H1 (cell line): ENCODE results near the gene RNF130. TPM values are rescaled to one million over a fixed set of nuclear protein-coding genes. Genes with fewer than 3 reads are reported as not detected.

Source experiments
- CTCF ChIA-PET: fragments of 300-600 bp; sonication (Branson Sonifier 250); formaldehyde crosslinking; loops from one replicate; lab custom pipeline; 2021; ENCODE audit not compliant: partially characterized antibody; lab: Charles Lee
- POLR2A ChIA-PET: fragments of 300-600 bp; sonication (Branson Sonifier 250); formaldehyde crosslinking; loops from one replicate; lab custom pipeline; 2021; ENCODE audit warnings: inconsistent platforms; ENCODE audit not compliant: partially characterized antibody; lab: Charles Lee
- DNase-seq, 2 experiments: peaks; one replicate each; pipeline versions ENCODE4 v3.0.0 to v3.0.0-alpha.2; 2010 to 2022; ENCODE audit warnings: low spot score in 2 of 2, low read depth in 1 of 2, mixed read lengths in 1 of 2
- FAIRE-seq: peaks from 2 replicates; lab custom pipeline; 2011; peaks lifted over from hg19 to GRCh38; lab: Jason Lieb, UNC
- H2AFZ ChIP-seq: 2 replicates; pipeline ENCODE4 v1.8.1; 2012; ENCODE audit warnings: low read length, inconsistent platforms
- H2AK5ac ChIP-seq: 2 replicates; pipeline ENCODE4 v1.6.1; 2013; ENCODE audit warnings: low read depth, low read length
- H2BK120ac ChIP-seq: replicated peaks from 2 replicates; pipeline ENCODE3; 2013; ENCODE audit warnings: low read depth, low read length, inconsistent platforms
- H2BK12ac ChIP-seq: 2 replicates; pipeline ENCODE4 v1.6.1; 2013; ENCODE audit warnings: low read depth, low read length
- H2BK15ac ChIP-seq: 2 replicates; pipeline ENCODE4 v1.6.1; 2013; ENCODE audit warnings: low read length
- H2BK20ac ChIP-seq: 2 replicates; pipeline ENCODE4 v1.6.1; 2013; ENCODE audit warnings: low read length
- H2BK5ac ChIP-seq: 2 replicates; pipeline ENCODE4 v1.6.1; 2013; ENCODE audit warnings: low read depth, low read length
- H3K14ac ChIP-seq: 2 replicates; pipeline ENCODE4 v1.6.1; 2013; ENCODE audit warnings: inconsistent platforms; ENCODE audit not compliant: insufficient read length
- H3K18ac ChIP-seq: 2 replicates; pipeline ENCODE4 v1.6.1; 2013; ENCODE audit warnings: low read length; ENCODE audit errors: extremely low read depth
- H3K23ac ChIP-seq: 2 replicates; pipeline ENCODE4 v1.6.1; 2013; ENCODE audit warnings: inconsistent platforms; ENCODE audit not compliant: insufficient read length
- H3K23me2 ChIP-seq: 2 replicates; pipeline ENCODE4 v1.6.1; 2013; ENCODE audit warnings: low read depth, low read length
- H3K27ac ChIP-seq: 2 replicates; pipeline ENCODE4 v1.6.1; 2011; ENCODE audit warnings: low read depth, low read length, inconsistent platforms
- H3K27me3 ChIP-seq, 4 experiments: replicated peaks in 1 of 4; 1 replicate in 1 of 4; 2 replicates in 3 of 4; pipeline versions ENCODE4 v1.6.1 to v1.8.1; 2011 to 2013; ENCODE audit warnings: low read length in 3 of 4, mild to moderate bottlenecking in 3 of 4, inconsistent platforms in 2 of 4, mixed read lengths in 2 of 4, moderate library complexity in 1 of 4; ENCODE audit not compliant: control insufficient read depth in 3 of 4, insufficient read depth in 3 of 4; ENCODE audit errors: extremely low read depth in 1 of 4
- H3K36me3 ChIP-seq, 4 experiments: 2 replicates each; pipeline versions ENCODE4 v1.6.1 to v1.8.1; 2011 to 2013; ENCODE audit warnings: mild to moderate bottlenecking in 4 of 4, low read length in 3 of 4, moderate library complexity in 2 of 4, control low read depth in 1 of 4, inconsistent platforms in 1 of 4; ENCODE audit not compliant: insufficient read depth in 4 of 4, control insufficient read depth in 2 of 4
- H3K4ac ChIP-seq: replicated peaks from 2 replicates; pipeline ENCODE3; 2013; ENCODE audit warnings: low read length, low read depth, mixed read lengths, inconsistent platforms; ENCODE audit not compliant: insufficient read length
- H3K4me1 ChIP-seq, 4 experiments: replicated peaks in 1 of 4; 1 replicate in 1 of 4; 2 replicates in 3 of 4; pipeline versions ENCODE4 v1.6.1 to v1.8.1; 2011 to 2013; ENCODE audit warnings: low read length in 3 of 4, inconsistent platforms in 2 of 4, mixed read lengths in 1 of 4; ENCODE audit not compliant: insufficient read depth in 4 of 4, control insufficient read depth in 3 of 4
- H3K4me2 ChIP-seq, 2 experiments: 2 replicates each; pipeline versions ENCODE4 v1.6.1 to v1.8.1; 2011 to 2013; ENCODE audit warnings: low read depth in 2 of 2, low read length in 2 of 2, control low read depth in 1 of 2, inconsistent platforms in 1 of 2, mild to moderate bottlenecking in 1 of 2; ENCODE audit not compliant: insufficient read depth in 1 of 2
- H3K4me3 ChIP-seq, 4 experiments: fragments of 200-600, 300-600 bp in 1 of 4; sonication (generic), shearing (Covaris generic), sonication (Bioruptor Twin) in 1 of 4; 2 replicates each; pipeline versions ENCODE4 v1.5.1 to v1.8.1; 2011 to 2016; ENCODE audit warnings: low read length in 4 of 4, low read depth in 3 of 4, control low read depth in 2 of 4, inconsistent platforms in 2 of 4, mild to moderate bottlenecking in 2 of 4, mixed read lengths in 1 of 4, moderate library complexity in 1 of 4; ENCODE audit not compliant: insufficient read depth in 2 of 4; ENCODE audit errors: extremely low read depth in 1 of 4
- H3K56ac ChIP-seq: replicated peaks from 2 replicates; pipeline ENCODE3; 2013; ENCODE audit warnings: low read depth, mild to moderate bottlenecking, mixed read lengths, low read length, inconsistent platforms; ENCODE audit not compliant: insufficient read length
- H3K79me1 ChIP-seq: 2 replicates; pipeline ENCODE4 v1.6.1; 2013; ENCODE audit warnings: low read depth, low read length, control low read depth
- H3K79me2 ChIP-seq, 2 experiments: 2 replicates each; pipeline versions ENCODE4 v1.6.1 to v1.8.1; 2012 to 2013; ENCODE audit warnings: low read length in 2 of 2, mild to moderate bottlenecking in 2 of 2, inconsistent platforms in 1 of 2; ENCODE audit not compliant: insufficient read depth in 2 of 2, control insufficient read depth in 1 of 2
- H3K9ac ChIP-seq, 4 experiments: replicated peaks in 1 of 4; 1 replicate in 1 of 4; 2 replicates in 3 of 4; pipeline versions ENCODE4 v1.6.1 to v1.8.1; 2011 to 2013; ENCODE audit warnings: low read depth in 3 of 4, low read length in 3 of 4, control low read depth in 2 of 4, mild to moderate bottlenecking in 2 of 4, moderate library complexity in 2 of 4, inconsistent platforms in 1 of 4; ENCODE audit errors: extremely low read depth in 1 of 4
- H3K9me3 ChIP-seq, 2 experiments: 2 replicates each; pipeline versions ENCODE4 v1.6.1 to v1.8.1; 2012 to 2013; ENCODE audit warnings: mild to moderate bottlenecking in 2 of 2, moderate library complexity in 2 of 2, control low read depth in 1 of 2, inconsistent platforms in 1 of 2, low read depth in 1 of 2, low read length in 1 of 2, mixed read lengths in 1 of 2; ENCODE audit not compliant: insufficient read depth in 2 of 2
- H4K20me1 ChIP-seq, 2 experiments: replicated peaks in 1 of 2; 2 replicates each; pipeline versions ENCODE3 to v1.8.1; 2011 to 2013; ENCODE audit warnings: inconsistent platforms in 2 of 2, low read length in 2 of 2, mild to moderate bottlenecking in 1 of 2; ENCODE audit not compliant: insufficient read depth in 2 of 2, control insufficient read depth in 1 of 2
- H4K5ac ChIP-seq: 2 replicates; pipeline ENCODE4 v1.6.1; 2013; ENCODE audit warnings: low read length, low read depth, mixed read lengths, inconsistent platforms; ENCODE audit not compliant: insufficient read length
- H4K8ac ChIP-seq: 2 replicates; pipeline ENCODE4 v1.8.0; 2013; ENCODE audit warnings: mild to moderate bottlenecking, moderate library complexity, low read length, inconsistent platforms; ENCODE audit not compliant: insufficient read depth; ENCODE audit errors: extremely low read depth
- H4K91ac ChIP-seq: replicated peaks from 2 replicates; pipeline ENCODE3; 2013; ENCODE audit warnings: low read length, mixed read lengths, inconsistent platforms; ENCODE audit not compliant: insufficient read length
- CTCF ChIP-seq, 3 experiments: IDR thresholded peaks; 1 replicate in 2 of 3; 2 replicates in 1 of 3; pipeline versions ENCODE4 v1.5.1 to v1.6.1; 2011; ENCODE audit warnings: low read length in 3 of 3, mild to moderate bottlenecking in 3 of 3, inconsistent platforms in 2 of 3, low read depth in 1 of 3, moderate library complexity in 1 of 3; ENCODE audit not compliant: insufficient read depth in 1 of 3; ENCODE audit errors: control extremely low read depth in 1 of 3
- WGBS, 2 experiments: shearing (Covaris generic) in 1 of 2; methylation state at CpG; one replicate each; pipeline versions ENCODE4 v1.1.6 to v1.1.7; 2013 to 2015; ENCODE audit warnings: low lambda C conversion rate in 2 of 2, mixed read lengths in 2 of 2, inconsistent platforms in 1 of 2, low coverage in 1 of 2, missing lambda C conversion rate in 1 of 2; ENCODE audit not compliant: insufficient replicate concordance in 2 of 2, insufficient coverage in 1 of 2, insufficient read length in 1 of 2; ENCODE audit errors: extremely low coverage in 1 of 2, missing lambda C conversion rate in 1 of 2; 5-methylcytosine and 5-hydroxymethylcytosine counted together
- polyA plus RNA-seq, 7 experiments: library from polyadenylated mRNA; depleted of rRNA in 3 of 7; stranded (reverse) in 5 of 7; unstranded in 2 of 7; fragments of >200 nt in 5 of 7; fragments of 200-250 nt in 2 of 7; gene quantifications; 1 replicate in 5 of 7; 2 replicates in 1 of 7; 4 replicates in 1 of 7; pipeline versions ENCODE4 v1.2.1 to v1.2.3, GENCODE V29; 2011 to 2013; ENCODE audit warnings: missing spikeins in 2 of 7, mixed read lengths in 2 of 7
- total RNA-seq: library from RNA; stranded (reverse); fragmentation: NEBNext Ultra II Directional; extraction: Animal tissue kit (Norgen Biotek cat#: 25700); gene quantifications from 2 replicates; pipeline ENCODE4 v1.2.1, GENCODE V29; 2021

Gene RNF130
- total and polyA plus RNA-seq, 2 of the 8 experiments (the other 6 are each of a cell fraction or from before 2014, with no cell fraction given) = 65.1 to 70.0 TPM

DNA sequence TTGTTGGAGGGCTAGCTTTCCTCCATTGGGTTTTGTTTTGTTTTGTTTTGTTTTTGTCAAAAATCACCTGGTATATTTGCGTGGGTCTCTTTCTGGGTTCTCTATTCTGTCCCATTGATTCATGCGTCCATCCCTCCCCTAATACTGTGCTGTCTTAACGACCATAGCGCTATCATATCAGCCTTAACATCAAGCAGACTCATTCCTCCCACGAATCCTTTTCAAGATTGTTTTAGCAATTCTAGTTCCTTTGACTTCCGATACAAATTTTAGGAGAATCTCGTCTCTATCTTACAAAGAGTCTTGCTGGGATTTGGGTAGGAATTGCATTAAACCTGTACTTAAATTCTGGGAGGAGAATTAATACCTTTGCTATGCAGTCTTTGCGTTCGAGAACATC is 31.1 kb upstream of the RNF130 start:
- CTCF ChIA-PET = no interaction called here

More for the DNA sequence above, 31.1 kb upstream of the RNF130 start:
- no peak overlapping the region for H2AK5ac ChIP-seq
- no peak overlapping the region for H3K56ac ChIP-seq
- H2BK120ac ChIP-seq = no peak overlapping the region
- no peak overlapping the region for H3K23ac ChIP-seq
- H3K9ac ChIP-seq = no peak overlapping the region
- H3K27ac ChIP-seq = no peak overlapping the region
- no peak overlapping the region for H2BK5ac ChIP-seq
- peaks cover 3 to 14% of the 10 kb centered on the region in 2 experiments; a peak in 3 of 4 replicates for H3K9me3 ChIP-seq
- POLR2A ChIA-PET = no interaction called here
- H3K4me1 ChIP-seq = no peaks in the 10 kb centered on the region
- no peak for DNase-seq
- no peak overlapping the region for H4K5ac ChIP-seq
- H2BK20ac ChIP-seq = no peak overlapping the region
- H3K4me3 ChIP-seq = no peak overlapping the region
- 90% methylated on average over 9 of the region's 9 CpGs; no CpG with 5 or more reads in 1 of the 2 experiments for WGBS, 2 experiments
- no peak for FAIRE-seq
- H3K4me2 ChIP-seq = no peak overlapping the region
- no peaks in the 10 kb centered on the region for H3K23me2 ChIP-seq
- H4K91ac ChIP-seq = no peak overlapping the region
- TF ChIP-seq CTCF (IDR thresholded peaks at IDR 0.05; ENCODE audit: control extremely low read depth in 1 of 3, insufficient read depth in 1 of 3, low read depth in 1 of 3, low read length in 3 of 3) = no peak
- TF ChIP-seq, all 59 proteins: peak for 0
- Histone ChIP-seq H2BK12ac (no peak overlapping the region), H3K27me3 (no peaks in the 10 kb centered on the region), H3K79me2 (no peaks in the 10 kb centered on the region), H3K14ac (no peak overlapping the region), H3K79me1 (no peaks in the 10 kb centered on the region), H3K4ac (no peak overlapping the region), H4K20me1 (no peaks in the 10 kb centered on the region), H3K18ac (no peak overlapping the region), H3K36me3 (no peaks in the 10 kb centered on the region), H2BK15ac (no peak overlapping the region), H2AFZ (no peak overlapping the region), H4K8ac (no peak overlapping the region)
